ENCODE results near the gene HTR2B.

HTR2B gene

GRCh38 chr2:231129216-231129615 is 4.4 kb upstream of the HTR2B start:
- no peak overlapping the region for H3K4me3 ChIP-seq (ENCODE audit: severe bottlenecking)
- DNase-seq (ENCODE audit: low spot score) = no peak
- H3K4me1 ChIP-seq (ENCODE audit: insufficient read depth, poor library complexity, severe bottlenecking) = peaks cover 33% of the 10 kb centered on the region
- TF ChIP-seq CTCF (IDR thresholded peaks at IDR 0.05; ENCODE audit: poor library complexity, severe bottlenecking) = no peak
- no peaks in the 10 kb centered on the region; the same call in none of the 2 replicates for H3K36me3 ChIP-seq (ENCODE audit: low read depth)
- H3K9me3 ChIP-seq (ENCODE audit: severe bottlenecking) = no peaks in the 10 kb centered on the region
- H3K27ac ChIP-seq (ENCODE audit: poor library complexity, severe bottlenecking) = no peak overlapping the region
- H3K27me3 ChIP-seq (ENCODE audit: insufficient read depth, poor library complexity, severe bottlenecking) = no peaks in the 10 kb centered on the region
- no peak for ATAC-seq (ENCODE audit: low read depth)

- Histone ChIP-seq H3K36me3 (ENCODE audit: low read depth) (no peaks in the 10 kb centered on the region; the same call in none of the 2 replicates), H3K4me1 (ENCODE audit: insufficient read depth, poor library complexity, severe bottlenecking) (peaks cover 33% of the 10 kb centered on the region), H3K9me3 (ENCODE audit: severe bottlenecking) (no peaks in the 10 kb centered on the region), H3K4me3 (ENCODE audit: severe bottlenecking) (no peak overlapping the region), H3K27ac (ENCODE audit: poor library complexity, severe bottlenecking) (peak overlapping the region; percentile 11), H3K27me3 (ENCODE audit: insufficient read depth, poor library complexity, severe bottlenecking) (no peaks in the 10 kb centered on the region)
- no peak for TF ChIP-seq CTCF (IDR thresholded peaks at IDR 0.05; ENCODE audit: poor library complexity, severe bottlenecking)
- ATAC-seq (ENCODE audit: low read depth) (no peak), DNase-seq (ENCODE audit: low spot score) (no peak)
Measured at GRCh38 chr2:231128541-231128940, 3.7 kb upstream of the HTR2B start.

GRCh38 chr2:231127936-231128335 is 3.1 kb upstream of the HTR2B start:
- ATAC-seq (ENCODE audit: low read depth) = peak; percentile 74; the same call in 2 of the 3 replicates
- DNase-seq (ENCODE audit: low spot score) = no peak
- H3K9me3 ChIP-seq (ENCODE audit: severe bottlenecking) = no peaks in the 10 kb centered on the region
- no peak overlapping the region for H3K4me3 ChIP-seq (ENCODE audit: severe bottlenecking)
- peaks cover 33% of the 10 kb centered on the region for H3K4me1 ChIP-seq (ENCODE audit: insufficient read depth, poor library complexity, severe bottlenecking)
- TF ChIP-seq CTCF (IDR thresholded peaks at IDR 0.05; ENCODE audit: poor library complexity, severe bottlenecking) = no peak
- peak overlapping the region; percentile 11 for H3K27ac ChIP-seq (ENCODE audit: poor library complexity, severe bottlenecking)
- no peaks in the 10 kb centered on the region; the same call in none of the 2 replicates for H3K36me3 ChIP-seq (ENCODE audit: low read depth)
- H3K27me3 ChIP-seq (ENCODE audit: insufficient read depth, poor library complexity, severe bottlenecking) = no peaks in the 10 kb centered on the region

GRCh38 chr2:231127480-231127879 is 2.6 kb upstream of the HTR2B start:
- no peaks in the 10 kb centered on the region for H3K9me3 ChIP-seq (ENCODE audit: severe bottlenecking)
- no peak for TF ChIP-seq CTCF (IDR thresholded peaks at IDR 0.05; ENCODE audit: poor library complexity, severe bottlenecking)
- peak overlapping the region; percentile 11 for H3K27ac ChIP-seq (ENCODE audit: poor library complexity, severe bottlenecking)
- no peaks in the 10 kb centered on the region; the same call in none of the 2 replicates for H3K36me3 ChIP-seq (ENCODE audit: low read depth)
- no peak for ATAC-seq (ENCODE audit: low read depth)
- peaks cover 32% of the 10 kb centered on the region for H3K4me1 ChIP-seq (ENCODE audit: insufficient read depth, poor library complexity, severe bottlenecking)
- H3K27me3 ChIP-seq (ENCODE audit: insufficient read depth, poor library complexity, severe bottlenecking) = no peaks in the 10 kb centered on the region
- no peak for DNase-seq (ENCODE audit: low spot score)
- H3K4me3 ChIP-seq (ENCODE audit: severe bottlenecking) = no peak overlapping the region

GRCh38 chr2:231126123-231126522 is 1.3 kb upstream of the HTR2B start:
- Histone ChIP-seq H3K4me1 (ENCODE audit: insufficient read depth, poor library complexity, severe bottlenecking) (peaks cover 24% of the 10 kb centered on the region), H3K27me3 (ENCODE audit: insufficient read depth, poor library complexity, severe bottlenecking) (no peaks in the 10 kb centered on the region), H3K4me3 (ENCODE audit: severe bottlenecking) (no peak overlapping the region), H3K9me3 (ENCODE audit: severe bottlenecking) (no peaks in the 10 kb centered on the region), H3K27ac (ENCODE audit: poor library complexity, severe bottlenecking) (no peak overlapping the region), H3K36me3 (ENCODE audit: low read depth) (no peaks in the 10 kb centered on the region; the same call in 1 of the 2 replicates)
- no peak for DNase-seq (ENCODE audit: low spot score)
- no peak for TF ChIP-seq CTCF (IDR thresholded peaks at IDR 0.05; ENCODE audit: poor library complexity, severe bottlenecking)
- no peak for ATAC-seq (ENCODE audit: low read depth)

Data from RWPE2 (cell line).